GM21367 (cell line): ENCODE measurements around the gene SLC17A3.

ENCODE experiments used
- ATAC-seq: cut with Tn5 transposase; IDR thresholded peaks from one replicate; pipeline ENCODE4 v1.9.1; 2021; ENCODE audit not compliant: unreplicated experiment

The SLC17A3 gene, protein sequence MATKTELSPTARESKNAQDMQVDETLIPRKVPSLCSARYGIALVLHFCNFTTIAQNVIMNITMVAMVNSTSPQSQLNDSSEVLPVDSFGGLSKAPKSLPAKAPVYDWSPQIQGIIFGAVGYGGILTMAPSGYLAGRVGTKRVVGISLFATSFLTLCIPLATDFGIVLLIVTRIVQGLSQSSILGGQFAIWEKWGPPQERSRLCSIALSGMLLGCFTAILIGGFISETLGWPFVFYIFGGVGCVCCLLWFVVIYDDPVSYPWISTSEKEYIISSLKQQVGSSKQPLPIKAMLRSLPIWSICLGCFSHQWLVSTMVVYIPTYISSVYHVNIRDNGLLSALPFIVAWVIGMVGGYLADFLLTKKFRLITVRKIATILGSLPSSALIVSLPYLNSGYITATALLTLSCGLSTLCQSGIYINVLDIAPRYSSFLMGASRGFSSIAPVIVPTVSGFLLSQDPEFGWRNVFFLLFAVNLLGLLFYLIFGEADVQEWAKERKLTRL

DNA sequence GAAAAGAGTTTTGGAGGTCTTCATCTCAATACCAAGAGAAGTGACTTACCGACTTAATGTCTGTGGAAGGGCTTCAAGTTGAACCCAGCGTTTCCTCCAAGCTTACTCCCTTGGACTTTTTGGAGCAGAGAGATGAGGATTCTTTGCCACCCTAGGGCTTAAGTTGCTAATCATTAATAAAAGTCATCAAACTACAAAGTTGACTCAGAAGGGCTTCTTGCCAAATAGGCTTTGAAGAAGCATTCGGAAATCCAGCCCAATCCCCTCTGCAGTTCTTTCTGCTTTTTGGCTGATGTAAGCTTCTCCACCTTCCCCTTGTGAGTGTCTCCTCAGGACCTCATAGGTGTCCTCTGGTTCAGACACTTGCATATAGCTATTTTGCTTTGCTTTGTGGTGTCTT, at the start of gene SLC17A3:
SLC17A3 (minus strand) TSS at position 126 of the 400 bp plus-strand sequence. CDS start 5,856 bp downstream, outside the sequence.
- ATAC-seq, result no peak

DNA sequence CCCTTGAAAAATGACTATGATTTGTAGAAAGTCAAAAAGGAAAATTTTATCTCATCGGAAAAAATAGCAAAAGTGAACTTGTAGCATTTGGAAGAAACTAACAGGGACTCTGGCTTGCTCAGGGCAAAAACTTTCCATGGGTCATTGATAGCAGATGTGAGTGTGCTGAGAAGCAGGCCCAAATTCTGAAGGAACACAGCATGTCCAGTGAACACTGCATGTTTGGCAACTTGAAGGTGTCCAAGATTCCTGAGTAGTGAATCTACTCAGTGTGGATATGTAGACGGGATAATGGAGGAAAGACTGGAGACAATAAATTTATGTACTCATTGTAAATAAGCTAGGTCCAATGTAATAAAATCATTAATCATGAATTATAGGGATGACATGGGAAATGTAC, 48.3 kb upstream of the SLC17A3 start:
- ATAC-seq, result no peak

DNA sequence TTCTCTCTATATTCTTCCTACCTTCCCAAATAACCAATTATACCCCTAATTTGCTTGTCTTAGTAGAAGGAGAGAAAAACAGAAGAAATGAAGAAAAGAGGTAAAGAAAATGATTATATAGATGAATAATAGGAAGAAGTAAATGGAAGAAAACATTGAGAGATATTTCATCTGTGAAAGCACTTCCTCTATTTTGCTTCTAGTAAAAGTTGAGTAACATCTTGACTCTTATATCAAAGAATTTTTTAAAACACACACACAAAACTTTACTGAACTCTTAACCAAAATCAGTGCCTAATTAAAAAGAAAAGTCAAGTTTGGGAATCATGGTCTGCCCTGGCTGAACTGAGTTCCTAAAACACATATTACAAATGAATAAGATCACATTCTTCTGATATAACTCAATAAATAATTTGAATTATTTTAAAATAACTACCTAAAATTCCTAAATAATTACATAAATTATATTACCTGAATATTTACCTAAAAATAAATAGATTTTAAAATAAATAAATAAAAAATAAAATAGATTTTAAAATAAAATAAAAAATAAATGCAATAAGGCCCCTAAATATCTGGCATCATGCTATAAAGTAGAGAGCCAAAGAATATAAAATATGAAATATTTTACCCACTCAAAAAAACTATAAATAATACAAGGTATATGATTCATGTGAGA, 47.6 kb upstream of the SLC17A3 start:
- no peak for ATAC-seq

DNA sequence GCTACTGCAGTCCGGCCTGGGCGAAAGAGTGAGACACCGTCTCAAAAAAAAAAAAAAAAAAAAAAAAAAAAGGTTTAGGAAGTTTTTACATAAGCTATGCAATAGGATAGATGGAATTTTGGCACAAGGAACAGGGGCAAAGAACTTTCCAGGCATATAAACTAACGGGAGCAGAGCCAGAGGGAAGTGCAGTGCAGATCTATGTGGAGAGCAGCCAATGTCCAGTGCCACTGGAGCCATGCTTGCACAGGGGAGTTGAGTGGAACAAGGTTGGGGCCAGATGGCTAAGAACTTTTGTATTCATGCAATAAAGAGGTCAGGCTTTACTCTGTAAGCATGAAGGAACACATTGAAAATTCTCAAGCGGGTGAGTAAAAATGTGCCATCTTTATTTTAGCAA, 45.6 kb upstream of the SLC17A3 start:
- no peak for ATAC-seq

DNA sequence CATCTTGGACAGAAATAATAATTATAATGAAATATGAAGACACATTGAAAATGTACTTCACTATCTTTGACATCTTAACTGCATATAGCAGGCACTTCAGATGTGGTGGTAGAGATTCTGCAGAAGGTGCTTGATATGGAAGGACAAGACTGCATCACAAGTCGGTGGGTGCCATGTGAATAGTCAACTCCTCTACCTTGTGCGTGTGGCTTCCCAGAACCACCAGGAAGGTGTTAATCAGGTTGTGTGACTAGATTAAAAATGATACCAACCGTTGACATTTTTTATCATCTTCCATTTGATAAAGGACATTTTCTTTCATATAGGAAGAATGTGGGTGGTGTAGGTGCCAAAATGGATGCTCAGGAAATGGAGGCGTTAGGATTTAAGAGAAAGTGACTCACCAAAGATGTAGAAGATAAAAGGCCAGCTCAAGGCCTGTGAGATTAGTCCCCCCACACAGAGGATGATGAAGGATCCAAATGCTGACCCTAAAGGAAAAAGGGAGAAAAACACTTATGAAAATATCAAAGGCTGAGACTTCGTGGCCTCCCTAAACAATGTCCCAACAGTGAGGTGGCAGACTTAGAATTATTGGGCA, 44.1 kb upstream of the SLC17A3 start:
- no peak for ATAC-seq

DNA sequence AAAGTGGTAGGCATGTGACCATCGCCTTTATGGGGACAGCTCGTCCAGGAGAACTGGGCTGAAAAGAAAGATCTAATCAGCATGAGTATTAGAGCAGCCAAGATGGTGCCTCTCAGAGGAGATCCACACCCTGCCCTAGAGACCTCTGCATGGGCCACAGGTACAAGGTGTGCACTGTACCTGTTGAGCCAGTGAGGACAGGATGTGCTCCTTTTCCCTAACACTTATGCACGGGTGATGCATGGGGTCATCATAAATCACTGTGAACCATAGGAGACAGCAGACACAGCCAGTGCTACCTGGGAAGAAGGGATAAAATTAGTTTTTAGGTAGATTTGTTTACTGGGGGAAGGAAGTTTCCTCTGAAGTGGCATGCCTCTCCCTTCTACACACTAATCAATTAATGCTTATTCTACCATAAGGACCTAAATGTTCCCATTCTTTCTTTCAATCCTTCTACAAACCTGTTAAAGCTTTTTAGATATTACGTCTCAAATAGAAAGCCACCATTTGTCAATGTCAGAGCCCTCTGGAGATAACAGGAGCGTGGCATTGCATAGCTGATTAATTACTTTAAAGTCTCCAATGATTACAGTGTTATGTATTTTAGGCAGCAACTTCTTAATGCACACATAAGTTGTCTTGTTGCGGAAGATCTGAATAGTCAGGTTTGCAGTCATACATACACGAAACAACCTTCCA, 42.9 kb upstream of the SLC17A3 start:
- ATAC-seq, result no peak

DNA sequence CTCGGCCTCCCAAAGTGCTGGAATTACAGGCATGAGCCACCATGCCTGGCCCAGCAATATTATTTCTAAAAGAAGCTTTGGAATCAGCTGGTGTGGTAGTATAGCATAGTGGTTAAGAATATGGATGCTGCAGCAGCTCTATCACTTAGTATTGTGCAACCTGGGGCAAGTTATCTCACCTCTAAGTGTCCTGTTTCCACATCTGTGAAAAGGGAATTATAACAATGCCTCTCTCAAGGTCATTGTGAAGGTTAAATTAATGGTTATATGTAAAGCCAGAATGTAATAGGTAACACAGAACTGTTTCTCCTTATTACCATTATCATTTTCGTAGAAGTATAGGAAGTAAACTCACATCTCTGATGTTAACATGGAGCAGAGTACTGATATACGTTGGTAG, 42.3 kb upstream of the SLC17A3 start:
- ATAC-seq, result no peak

DNA sequence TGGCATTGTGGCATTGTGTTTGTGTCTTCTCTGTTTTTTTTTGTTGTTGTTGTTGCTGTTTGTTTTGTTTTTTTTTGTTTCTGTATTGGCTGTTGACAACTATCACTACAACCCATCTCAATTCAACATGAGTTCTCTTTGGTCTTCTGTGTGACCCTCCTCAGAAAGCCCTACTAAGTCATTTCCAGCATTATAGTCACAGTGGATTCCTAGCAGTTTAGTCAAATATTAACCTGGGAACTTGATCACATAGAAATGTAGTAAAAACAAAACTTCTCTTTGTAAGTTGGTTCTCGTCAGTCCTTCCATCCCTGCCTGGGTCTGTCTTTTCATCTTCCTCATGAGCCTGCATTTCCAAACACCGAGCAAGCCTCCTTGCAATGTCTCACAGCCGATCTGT, 39.7 kb upstream of the SLC17A3 start:
- ATAC-seq, result no peak

DNA sequence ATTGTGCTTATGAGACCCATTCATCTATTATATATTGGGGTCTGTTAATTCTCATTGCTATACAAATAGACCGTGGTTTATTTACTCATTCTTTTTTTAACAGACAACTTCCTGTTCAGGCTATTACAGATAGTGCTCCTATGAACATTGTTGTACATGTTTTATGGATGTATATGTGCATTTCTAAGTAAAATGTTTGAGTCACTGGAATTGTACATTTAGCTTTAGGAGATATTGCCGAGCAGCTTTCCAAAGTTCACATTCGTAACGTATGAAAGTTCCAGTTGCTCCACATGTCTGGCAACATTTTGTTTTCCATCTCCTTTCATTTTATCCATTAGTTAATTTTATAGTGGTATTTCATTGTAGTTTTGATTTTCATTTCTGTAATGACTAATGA, 37.3 kb upstream of the SLC17A3 start:
- ATAC-seq, result no peak

DNA sequence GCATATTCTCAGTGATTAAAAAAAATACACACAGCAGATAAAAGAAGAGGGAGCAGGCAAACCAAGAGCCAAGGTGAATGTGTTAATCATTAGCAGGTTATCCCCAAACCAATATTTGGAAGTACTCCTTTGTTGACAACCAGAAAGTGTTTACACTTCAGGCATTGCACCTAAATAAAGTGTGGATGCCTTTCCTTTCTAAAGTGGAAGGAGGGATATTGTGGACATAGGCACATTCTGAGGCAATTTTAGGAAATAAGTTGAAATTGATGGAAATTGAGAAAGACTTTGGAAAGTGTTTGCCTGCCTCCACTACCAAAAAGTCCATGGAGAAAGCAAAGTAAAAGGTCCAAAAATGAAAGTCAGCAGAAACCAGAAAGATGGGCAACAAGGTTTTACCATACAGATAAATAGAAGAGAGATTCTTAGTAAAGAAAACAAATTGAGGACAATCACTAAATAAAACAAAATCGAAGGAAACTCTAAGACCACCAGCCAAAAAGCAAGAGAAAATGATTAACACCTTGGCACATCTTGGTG, 33.5 kb upstream of the SLC17A3 start:
- no peak for ATAC-seq

DNA sequence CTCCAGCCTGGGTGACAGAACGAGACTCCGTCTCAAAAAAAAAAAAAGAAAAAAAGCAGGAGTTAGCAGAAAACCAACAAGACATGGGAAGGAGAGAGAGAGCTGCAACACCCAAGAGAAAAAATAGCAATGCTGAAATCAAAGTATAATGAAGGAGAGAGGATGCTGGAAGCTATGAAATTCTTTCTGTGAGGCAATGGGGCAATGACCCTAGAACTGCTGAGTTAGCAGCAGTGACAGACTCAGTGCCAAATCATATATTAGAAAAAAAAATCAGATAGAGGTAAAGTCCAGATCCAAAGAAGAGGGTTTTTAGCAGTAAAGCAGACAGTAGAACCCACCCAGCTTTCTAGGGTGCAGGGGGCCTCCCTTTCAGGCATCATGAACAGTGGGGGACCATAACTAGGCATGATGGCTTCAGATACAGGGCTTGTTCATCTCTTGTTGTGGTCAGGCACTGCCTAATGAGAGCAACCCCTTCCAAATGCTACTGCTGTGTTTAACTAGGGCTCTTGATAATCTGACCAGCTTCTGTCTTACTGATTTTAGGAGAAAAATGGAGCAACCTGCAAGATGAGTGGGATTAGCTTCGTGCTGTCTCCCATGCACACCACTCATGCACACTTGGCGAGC, 29.5 kb upstream of the SLC17A3 start:
- ATAC-seq, result no peak

DNA sequence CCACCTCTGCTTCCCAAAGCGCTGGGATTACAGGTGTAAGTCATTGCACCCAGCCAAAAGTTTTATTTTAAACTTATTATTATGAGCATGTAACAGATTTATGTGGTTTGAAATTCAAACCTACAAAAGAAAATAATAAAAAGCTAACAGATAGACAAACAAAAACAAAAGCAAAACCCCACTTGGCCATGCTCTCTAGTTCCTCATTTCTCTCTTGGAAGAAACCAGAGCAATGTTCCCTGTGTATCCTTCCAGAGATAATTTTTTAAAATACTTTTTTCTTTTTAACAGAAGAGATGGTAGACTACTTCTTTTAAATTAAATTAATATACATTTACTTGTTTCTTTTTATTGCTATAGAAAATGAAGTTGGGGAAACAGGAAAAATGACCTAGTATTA, 28.0 kb upstream of the SLC17A3 start:
- ATAC-seq, result no peak

DNA sequence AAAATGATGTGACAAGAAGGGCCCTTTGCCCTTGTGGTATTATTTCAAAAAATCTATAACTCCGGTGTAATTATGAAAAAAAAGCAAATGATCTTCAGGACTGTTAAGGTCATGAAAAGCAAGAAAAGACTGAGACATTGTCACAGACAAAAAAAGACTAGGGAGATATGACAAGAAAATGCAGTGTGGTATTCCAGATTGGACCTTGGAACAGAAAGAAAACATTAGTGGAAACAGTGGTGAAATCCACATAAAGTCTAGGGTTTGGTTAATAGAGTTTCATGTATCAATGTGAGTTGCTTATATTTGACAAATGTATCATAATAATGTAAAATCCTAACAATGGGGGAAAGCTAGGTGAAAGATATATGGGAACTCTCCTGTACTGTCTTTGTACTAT, 26.8 kb upstream of the SLC17A3 start:
- ATAC-seq, result no peak

DNA sequence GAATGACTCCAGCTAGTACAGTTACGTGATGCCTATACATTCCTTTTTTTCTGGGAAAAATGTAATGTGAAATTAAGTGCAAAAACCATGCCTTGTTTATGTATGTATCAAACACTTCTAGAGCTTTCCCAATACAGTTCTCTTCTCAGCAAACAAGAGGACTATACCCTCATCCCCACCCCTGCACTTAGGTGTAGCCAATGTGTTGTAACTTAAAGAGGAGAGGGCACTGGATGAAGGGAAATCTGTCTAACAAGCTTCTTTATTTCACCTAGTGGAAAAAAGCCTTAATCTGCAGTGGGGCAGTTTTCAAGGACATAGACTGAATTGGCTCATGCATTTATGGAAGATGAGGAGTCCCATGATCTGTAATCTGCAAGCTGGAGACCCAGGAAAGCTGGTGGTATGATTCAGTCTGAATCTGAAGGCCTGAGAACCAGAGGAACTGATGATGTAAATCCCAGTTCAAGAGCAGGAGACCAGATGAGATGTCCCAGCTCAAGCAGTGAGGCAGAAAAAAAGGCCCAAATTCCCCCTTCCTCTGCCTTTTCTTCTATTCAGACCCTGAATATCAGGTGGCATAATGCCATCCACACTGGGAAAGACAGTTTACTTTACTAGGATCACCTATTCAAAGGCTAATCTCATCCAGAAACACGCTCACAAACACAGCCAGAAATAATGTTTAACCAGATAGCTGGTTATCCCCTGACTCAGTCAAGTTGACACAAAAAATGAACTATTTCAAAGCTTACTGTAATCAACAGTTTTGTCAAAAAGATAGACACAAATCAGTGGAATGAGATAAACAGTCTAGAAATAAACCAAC, 25.8 kb upstream of the SLC17A3 start:
- no peak for ATAC-seq

DNA sequence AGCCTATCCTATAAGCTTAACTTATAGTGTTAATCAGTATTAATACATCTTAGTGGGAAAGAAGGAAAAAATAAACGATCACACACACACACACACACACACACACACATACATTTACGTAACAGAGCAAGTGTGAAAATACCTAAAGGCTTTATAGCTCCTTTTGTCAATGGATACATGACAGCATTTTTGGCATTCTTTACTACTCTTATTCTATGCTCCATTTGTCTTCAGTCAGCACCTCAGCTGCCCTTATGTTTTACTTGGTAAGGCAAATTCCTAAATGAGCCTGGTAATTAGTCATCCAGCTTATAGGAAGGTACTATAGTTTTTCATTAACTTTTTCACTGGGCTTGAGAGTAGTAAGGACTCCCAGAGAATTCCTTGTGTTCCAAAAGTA, 25.1 kb upstream of the SLC17A3 start:
- ATAC-seq, result no peak

DNA sequence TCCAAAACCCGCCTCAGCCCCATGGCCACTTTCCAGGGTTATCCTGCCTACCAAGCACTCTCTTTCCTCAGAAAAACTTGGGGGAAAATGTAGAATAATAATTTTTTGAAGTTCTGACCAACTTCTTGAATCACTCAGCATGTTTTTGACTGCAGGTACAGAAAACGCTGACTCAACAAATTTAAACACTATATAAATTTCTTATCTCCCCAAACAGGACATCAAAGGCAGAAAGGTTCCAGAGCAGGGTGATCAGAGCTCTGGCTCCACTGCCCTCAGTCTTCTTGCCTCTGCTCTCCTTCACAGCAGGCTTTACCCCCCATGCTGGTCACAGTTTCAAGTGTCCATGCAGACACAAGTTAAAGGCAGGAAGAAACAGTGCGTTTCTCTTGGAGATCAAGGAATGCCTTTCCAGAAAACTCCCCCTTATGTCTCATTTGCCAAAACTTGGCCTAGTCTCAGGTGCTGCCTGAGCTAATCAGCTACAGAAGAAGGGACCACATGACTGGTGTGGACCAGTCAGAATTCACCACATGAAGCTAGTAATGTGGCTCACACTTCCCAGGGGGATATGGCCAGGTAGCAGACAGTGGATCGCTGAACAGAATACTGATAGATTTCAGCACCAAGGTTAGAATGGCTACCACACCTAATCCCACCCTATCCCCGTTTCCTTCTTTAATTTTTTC, 24.4 kb upstream of the SLC17A3 start:
- no peak for ATAC-seq

DNA sequence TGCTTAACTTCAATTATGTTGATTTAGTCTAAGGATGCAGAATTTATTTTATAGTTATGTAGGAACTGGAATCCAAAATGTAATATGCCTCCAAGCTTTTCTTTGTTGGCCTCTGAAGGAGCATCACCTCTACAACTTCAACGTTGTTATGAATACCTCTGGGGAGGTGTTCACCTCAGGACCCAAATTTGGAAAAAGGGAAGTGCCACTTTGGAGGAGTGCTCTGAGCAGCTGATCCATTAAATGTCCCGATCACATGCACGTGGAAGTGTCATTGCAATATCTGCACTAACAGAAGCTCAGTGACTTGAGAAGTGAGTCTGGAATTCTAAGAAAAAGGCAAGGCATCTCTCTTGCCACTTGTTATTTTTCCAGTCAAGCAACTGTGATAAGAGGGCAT, 22.2 kb upstream of the SLC17A3 start:
- ATAC-seq, result no peak

DNA sequence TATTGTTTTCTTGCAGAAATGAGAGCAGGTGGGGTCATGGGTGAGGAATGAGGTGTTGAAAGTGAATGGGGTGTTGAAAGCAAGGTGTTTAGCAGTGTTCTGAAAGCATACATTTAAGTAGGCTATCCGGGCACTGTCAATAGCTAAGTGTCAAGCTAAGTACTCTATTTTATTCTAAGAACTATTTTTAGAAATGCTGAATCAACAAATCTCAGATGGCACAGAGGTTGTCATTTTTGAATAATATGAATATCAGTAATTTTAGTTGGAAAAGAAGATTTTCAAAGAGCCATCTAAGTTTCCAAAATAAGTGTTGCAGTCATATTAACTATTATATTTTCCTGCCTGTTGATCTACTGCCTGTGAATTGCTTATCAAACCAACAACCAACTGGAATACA, 21.7 kb upstream of the SLC17A3 start:
- no peak for ATAC-seq

DNA sequence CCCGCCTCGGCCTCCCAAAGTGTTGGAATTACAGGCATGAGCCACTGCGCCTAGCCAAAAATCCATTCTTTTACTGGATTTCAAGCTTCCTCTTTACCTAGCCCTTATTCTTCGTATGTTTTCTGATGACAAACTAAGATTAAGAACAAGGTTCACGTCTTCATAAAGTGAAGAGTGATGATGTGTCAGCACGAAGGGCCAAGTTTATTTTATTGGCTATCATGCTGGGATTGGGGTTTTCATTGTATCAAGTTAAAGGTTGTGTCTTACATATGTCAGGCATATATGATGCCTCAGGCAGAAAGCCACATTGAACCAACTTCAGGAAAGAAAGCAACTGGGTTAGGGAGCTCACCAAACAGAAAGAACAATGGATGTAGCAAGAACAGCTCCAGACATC, 19.7 kb upstream of the SLC17A3 start:
- no peak for ATAC-seq
